Fibroblast of skin of right quadriceps (primary cell): Measurements from ENCODE around the gene BAIAP2L1.

Source experiments
- DNase-seq: peaks from one replicate; pipeline ENCODE4 v3.0.0-alpha.2; 2013

Gene BAIAP2L1

GRCh38 chr7:98357751-98358161 is 43.1 kb downstream of the BAIAP2L1 start:
- peak; percentile 23 for DNase-seq

DNA sequence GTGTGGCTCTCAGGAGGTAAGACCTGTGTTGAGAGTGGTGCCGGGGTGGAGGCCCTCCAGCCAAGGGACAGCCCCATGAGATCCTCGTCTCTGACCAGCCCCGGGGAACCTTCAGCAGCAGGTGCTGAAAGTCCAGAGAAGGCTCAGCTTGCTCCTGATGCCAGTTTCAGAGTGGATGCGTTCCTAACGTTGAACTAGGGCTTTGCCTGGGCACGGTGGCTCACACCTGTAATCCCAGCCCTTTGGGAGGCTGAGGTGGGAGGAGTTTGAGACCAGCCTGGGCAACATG is 45.7 kb downstream of the BAIAP2L1 start:
- no peak for DNase-seq

GRCh38 chr7:98354511-98355249 is 46.2 kb downstream of the BAIAP2L1 start:
- peak; percentile 79 for DNase-seq

DNA sequence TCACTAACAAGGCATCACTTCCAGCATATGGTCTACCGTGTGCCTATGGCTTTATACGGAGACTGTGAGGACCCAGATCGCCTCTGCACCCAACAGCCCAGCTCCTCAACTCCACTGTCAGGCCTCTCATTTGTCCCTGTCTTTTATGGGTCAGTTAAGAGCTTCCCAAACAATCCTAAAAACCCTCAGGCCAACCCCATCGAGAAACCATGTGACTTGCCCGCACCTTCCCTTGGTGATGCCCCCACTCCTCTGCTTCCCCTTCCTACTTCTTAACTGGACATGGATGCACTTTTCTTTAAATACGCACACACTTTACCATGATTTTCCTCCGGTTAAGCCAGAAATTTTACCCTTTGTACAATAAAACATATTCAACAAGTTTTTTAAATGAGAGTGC is 46.8 kb downstream of the BAIAP2L1 start:
- no peak for DNase-seq

GRCh38 chr7:98352621-98353020 is 48.3 kb downstream of the BAIAP2L1 start:
- peak; percentile 89 for DNase-seq

DNA sequence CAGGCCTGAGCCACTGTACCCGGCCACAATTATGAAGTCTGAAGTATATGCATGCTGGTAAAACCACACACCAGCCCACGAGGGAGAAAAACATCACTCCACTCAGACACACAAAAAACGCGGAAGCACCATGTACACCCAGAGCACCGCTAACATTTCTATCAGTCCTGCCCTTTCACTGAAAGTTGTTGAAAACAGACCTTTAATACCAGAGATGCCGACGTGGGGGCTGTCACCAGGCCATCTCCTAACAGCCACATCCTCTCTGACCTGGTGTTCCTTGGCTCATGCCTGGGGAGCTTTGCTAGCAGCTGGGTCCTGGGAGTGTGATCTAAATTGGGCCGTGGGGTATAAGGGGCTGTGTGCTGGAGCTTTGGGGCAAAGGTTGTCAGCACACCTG is 49.8 kb downstream of the BAIAP2L1 start:
- no peak for DNase-seq

DNA sequence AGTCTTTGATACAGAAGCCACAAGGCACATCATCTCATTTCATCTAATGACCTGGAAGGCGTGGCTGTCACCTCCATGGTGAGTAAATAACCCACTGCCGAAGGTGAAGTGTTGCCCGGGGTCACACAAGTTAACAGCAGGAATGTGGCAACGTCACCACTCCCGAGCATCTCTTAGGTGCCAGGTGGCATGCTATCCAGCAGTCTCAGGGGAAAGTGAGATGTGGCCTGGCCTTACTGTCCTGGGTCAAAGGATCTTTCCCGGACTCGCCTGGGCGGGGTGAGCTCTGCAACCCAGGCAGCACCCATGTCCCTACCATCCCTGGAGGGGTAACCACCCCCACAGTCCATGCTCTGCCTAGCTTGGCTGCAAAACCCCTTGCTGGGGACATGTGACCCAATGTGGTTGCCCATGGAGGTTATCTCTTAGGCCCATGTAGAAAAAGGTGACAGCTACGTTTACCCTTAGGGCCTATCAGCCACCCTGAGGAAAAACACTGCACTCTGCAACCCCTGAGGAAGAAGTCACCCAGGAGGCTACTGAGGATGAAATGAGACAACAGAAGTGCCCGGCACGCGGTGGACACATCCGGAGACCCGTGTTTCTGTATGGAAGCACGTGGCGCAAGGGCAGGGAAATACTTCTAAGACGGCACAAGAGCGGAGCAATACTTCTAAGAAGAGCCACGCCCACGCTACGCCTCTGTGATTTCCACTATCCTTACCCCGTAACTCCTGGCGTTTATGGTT is 52.0 kb downstream of the BAIAP2L1 start:
- no peak for DNase-seq

GRCh38 chr7:98346515-98347069 is 54.3 kb downstream of the BAIAP2L1 start:
- no peak for DNase-seq

DNA sequence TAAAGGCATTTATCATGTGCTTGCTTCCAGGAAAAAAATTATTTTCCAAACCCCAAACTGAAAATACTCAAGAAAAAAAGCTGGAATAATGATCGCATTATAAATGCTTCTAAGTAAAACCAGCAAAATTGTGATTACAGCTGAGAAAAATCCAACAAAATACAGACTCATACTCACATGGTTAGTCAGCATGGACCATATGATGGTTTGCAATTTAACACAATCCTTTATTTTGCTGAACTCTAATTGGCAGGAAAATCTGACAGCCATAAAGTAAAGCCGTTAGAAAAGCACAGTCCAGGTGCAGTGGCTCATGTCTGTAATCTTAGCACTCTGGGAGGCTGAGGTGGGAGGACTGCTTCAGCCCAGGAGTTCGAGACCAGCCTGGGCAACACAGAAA is 59.8 kb downstream of the BAIAP2L1 start:
- peak; percentile 61 for DNase-seq

- DNase-seq: no peak
Observed at GRCh38 chr7:98339043-98339442, 61.8 kb downstream of the BAIAP2L1 start.

DNA sequence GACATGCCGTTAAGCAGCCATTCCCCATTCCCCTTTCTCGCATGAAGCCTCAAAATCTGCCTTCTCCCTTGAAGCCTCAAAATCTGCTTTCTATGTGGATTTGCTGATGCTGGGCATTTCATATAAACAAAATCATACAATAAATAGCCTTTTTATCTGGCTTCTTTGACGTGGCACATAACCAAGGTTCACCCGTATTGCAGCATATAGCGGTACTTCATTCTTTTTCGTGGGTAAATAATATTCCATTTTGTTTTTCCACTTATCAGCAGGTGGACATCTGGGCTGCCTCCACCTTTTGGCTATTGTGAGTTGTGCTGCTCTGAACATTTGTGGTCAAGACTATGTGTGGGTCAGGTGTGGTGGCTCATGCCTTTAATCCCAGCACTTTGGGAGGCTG is 62.4 kb downstream of the BAIAP2L1 start:
- no peak for DNase-seq

GRCh38 chr7:98335411-98335977 is 65.4 kb downstream of the BAIAP2L1 start:
- DNase-seq: no peak

DNA sequence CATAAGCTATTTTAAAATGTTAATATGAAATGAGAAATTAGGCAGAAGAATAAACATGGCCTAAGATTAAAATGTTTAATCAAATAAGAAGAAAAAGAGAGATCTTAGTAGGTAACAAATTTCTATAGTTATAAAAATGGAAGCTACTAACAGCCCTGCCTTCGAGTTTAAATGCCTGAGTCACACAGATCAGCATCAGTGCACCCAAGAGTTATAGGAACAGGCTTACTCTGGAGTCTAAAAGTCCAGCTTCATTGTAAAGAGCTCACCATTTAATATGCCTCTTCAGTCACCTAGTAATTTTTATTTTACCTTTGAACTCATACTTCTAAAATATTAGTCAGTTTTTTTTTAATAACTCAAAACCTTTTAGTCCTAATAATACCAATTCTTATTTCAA is 66.8 kb downstream of the BAIAP2L1 start:
- DNase-seq: no peak

- DNase-seq: no peak
Observed at GRCh38 chr7:98330926-98331529, 69.9 kb downstream of the BAIAP2L1 start.

DNA sequence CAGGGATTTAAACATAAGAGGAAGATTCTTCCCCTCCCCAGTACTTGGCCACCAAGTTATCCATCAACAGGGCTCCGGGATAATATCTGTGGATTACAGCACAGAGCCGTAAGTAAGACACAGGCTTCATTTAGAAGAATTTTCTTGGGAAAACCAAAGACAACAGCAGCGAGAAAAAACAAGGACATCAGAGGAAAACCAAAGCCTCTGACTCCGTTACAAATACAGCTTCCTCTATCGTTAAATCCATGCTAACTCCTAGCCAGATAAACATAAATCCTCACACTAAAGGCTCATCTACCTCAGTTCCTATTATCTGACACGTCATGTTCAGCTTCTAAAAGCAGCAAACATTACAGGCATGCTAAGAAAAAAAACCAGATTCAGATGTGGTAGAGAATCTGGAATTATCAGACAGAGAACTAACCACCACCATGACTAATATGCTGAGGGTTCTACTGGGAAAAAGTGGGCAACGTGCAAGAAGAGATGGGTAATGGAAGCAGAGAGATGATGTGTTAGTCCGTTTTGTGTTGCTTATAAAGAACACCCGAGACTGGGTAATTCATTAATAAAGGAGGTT is 71.0 kb downstream of the BAIAP2L1 start:
- DNase-seq: peak; percentile 74

DNA sequence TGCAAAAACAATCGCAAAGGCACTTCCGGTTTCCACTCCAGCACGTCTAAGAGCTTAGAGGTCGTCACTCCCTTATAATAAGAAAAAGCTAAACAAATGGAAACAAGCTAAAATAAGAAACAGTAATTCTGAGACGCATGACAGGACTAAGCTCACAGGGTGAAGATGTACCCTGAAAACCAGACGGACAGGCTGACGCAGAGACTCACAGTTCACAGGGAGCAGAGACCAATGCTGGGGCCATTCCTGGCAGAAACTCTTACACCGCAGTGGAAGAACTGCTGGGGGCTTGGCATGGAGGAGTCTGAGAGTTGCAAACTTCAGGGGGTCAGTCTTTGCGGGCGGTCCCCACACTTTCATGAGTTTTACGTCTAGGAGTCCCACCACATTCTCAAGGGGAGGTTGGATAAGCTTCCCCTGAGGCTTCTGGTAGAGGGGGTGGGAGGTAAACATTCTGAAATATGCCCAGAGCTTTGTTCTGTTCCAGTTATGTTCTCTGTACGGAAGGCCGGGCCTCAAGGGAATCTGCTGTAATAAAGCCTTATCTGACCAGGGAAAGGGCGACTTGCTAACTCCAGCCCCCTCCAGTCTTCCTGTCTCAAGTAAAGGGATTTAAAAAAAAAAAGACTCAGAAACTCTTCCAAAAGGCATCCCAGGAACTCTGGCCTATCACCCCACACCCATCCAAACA is 71.6 kb downstream of the BAIAP2L1 start:
- peak; percentile 47 for DNase-seq

- no peak for DNase-seq
Observed at GRCh38 chr7:98324782-98325181, 76.1 kb downstream of the BAIAP2L1 start.

GRCh38 chr7:98323597-98324322 is 77.1 kb downstream of the BAIAP2L1 start:
- peak; percentile 15 for DNase-seq

DNA sequence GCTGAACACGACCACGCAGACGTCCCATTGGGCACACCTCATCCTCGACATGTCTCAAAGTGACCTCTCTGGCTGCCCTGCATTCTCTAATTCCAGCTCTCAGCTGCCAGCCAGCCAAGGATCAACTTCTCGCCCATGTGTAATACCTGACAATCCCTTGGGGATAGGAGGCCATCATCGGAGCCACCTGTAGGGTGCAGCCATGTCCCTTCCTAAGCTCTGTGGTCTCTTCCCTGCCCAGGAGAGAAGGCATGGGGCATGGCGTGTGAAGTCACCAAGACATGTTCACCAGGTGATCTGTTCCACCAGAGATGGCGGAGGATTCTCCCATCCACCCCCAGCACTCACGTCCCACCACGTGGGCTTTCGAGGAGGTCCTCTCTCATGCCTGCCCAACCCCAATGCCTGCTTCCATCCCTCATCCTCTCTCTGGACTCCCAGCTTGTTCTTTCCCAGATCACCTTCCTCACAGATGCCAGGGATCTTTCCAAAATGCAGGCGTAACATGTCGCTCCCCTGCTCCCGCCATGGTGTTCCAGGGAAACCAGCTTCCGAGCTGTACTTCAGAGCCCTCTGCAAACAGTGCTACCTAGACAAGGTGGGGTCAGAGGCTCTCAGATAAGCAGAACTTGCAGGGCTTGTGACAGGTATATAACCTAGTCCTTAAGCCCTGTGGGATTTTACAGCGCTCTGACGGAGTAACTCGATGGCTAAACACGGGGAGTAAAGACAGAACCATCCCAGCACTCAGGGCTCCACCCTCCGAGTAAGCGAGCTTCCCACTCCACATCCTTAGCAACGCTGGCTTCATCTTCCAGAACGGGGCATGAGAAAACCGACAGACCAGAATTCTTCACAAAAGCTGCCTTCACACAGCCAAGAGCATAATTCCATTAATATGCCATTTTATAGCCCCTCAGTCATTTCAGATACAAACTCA is 78.3 kb downstream of the BAIAP2L1 start:
- DNase-seq: no peak

DNA sequence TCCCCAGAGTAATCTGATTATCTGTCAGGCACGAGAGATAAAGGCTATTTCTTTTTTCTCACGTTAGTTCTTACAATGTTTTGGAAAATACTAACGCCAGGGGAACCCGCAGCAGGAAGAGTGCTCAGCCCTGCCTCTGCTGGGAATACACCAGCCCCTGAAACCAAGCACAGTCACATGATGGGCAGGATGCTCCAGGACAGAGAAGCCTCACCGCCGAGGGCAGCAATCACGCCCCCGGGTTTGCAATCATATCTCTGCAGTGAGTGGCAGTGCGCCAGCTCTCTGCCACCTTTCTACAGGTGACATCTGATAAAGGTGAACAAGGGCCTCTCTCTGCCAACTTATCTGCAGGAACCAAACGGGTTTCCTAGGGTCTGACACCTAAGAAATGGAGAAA is 79.6 kb downstream of the BAIAP2L1 start:
- no peak for DNase-seq

DNA sequence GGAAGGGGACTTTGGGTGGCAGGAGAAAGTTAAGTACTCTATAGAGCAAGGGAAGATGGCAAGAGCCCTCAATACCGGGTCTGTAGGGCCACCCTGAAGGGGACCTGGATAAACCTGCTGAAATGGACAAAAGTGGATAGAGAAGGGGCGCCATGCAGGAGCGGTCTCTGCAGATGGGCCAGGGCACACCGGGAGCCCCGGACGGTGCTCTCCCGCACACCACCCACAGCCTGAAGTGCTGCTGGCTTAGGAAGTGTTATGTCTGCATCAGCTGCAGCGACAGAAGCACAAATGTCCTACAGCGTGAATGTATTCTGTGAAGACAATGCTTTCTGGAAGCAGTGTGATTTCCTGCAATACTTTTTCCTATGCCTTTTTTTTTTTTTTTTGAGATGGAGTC is 81.7 kb downstream of the BAIAP2L1 start:
- DNase-seq: no peak
